NB4 (cell line): ENCODE measurements around the gene AAMDC.

Experiments used
- CTCF ChIP-seq: IDR thresholded peaks from one replicate; pipeline ENCODE4 v1.5.1; 2012; ENCODE audit warnings: low read depth, low read length
- MYC ChIP-seq: IDR thresholded peaks from 2 replicates; pipeline ENCODE4 v1.6.1; 2011; ENCODE audit warnings: low read depth, low read length
- POLR2A ChIP-seq: IDR thresholded peaks from 2 replicates; pipeline ENCODE4 v1.6.1; 2011; ENCODE audit warnings: mild to moderate bottlenecking; ENCODE audit not compliant: insufficient read length; ENCODE audit errors: extremely low read depth

GRCh38 chr11:77789731-77790476, 31.0 kb upstream of the AAMDC start:
- TF ChIP-seq CTCF: no peak
- no peak for TF ChIP-seq POLR2A
- TF ChIP-seq MYC: no peak
